ENCODE measurements around the gene SLC30A3.

DNA sequence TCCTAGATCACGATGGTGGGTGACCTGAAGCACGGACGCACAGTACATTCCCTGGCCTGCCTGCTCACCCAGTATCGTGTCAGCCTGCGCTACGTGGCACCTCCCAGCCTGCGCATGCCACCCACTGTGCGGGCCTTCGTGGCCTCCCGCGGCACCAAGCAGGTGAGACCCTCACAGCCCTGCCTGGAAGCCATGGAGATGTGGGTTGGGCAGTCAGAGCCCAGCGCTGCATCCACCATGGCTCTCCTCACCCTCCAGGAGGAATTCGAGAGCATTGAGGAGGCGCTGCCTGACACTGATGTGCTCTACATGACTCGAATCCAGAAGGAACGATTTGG lies 20.3 kb downstream of the SLC30A3 start:
- no peak for TF ChIP-seq POLR2G (IDR thresholded peaks at IDR 0.05; ENCODE audit: low read depth, low read length)
- no peak for TF ChIP-seq SNAI1 (CRISPR knock-in tag; IDR thresholded peaks at IDR 0.05; ENCODE audit: borderline replicate concordance)
- TF ChIP-seq CTCF (CRISPR knock-in tag; IDR thresholded peaks at IDR 0.05) = no peak
- TF ChIP-seq PHF20 (CRISPR knock-in tag; IDR thresholded peaks at IDR 0.05) = no peak
- no peak for TF ChIP-seq MXD4 (CRISPR knock-in tag; IDR thresholded peaks at IDR 0.05)
- TF ChIP-seq, protein P1, sequence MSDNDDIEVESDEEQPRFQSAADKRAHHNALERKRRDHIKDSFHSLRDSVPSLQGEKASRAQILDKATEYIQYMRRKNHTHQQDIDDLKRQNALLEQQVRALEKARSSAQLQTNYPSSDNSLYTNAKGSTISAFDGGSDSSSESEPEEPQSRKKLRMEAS (IDR thresholded peaks at IDR 0.05) = no peak
- TF ChIP-seq FOXJ3 (CRISPR knock-in tag; IDR thresholded peaks at IDR 0.05; ENCODE audit: borderline replicate concordance) = no peak
- TF ChIP-seq AKNA (CRISPR knock-in tag; IDR thresholded peaks at IDR 0.05; ENCODE audit: borderline replicate concordance) = no peak
- no peak for TF ChIP-seq POLR2A (IDR thresholded peaks at IDR 0.05; ENCODE audit: insufficient read depth in 1 of 2, low read depth in 2 of 2, low read length in 2 of 2)
- TF ChIP-seq, protein P2, sequence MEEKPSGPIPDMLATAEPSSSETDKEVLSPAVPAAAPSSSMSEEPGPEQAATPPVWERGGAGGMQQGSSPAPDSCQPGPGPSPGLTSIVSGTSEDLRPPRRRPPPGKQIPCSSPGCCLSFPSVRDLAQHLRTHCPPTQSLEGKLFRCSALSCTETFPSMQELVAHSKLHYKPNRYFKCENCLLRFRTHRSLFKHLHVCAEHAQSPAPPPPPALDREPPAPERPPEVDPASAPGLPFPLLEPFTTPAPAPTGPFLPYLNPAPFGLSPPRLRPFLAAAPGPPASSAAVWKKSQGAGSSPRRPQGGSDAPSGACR (CRISPR knock-in tag; IDR thresholded peaks at IDR 0.05) = no peak
- TF ChIP-seq POLR2AphosphoS5 (IDR thresholded peaks at IDR 0.05; ENCODE audit: low read depth, low read length) = no peak
- TF ChIP-seq U2AF2 (IDR thresholded peaks at IDR 0.05; ENCODE audit: low read depth, low read length) = no peak
- no peak for TF ChIP-seq ZNF558 (CRISPR knock-in tag; IDR thresholded peaks at IDR 0.05; ENCODE audit: borderline replicate concordance)
